K562 treated with DMSO at 1 percent for 48 hours (cell line): Measurements from ENCODE around the gene TALDO1. TPM values are rescaled to one million over a fixed set of nuclear protein-coding genes. Genes with fewer than 3 reads are reported as not detected.

Experiments
- total RNA-seq: library from RNA; unstranded; fragments of 300-600 nt; gene quantifications from 2 replicates; pipeline ENCODE4 v1.2.3, GENCODE V29; 2022; ENCODE audit warnings: low replicate concordance; ENCODE audit errors: extremely low read depth

Gene TALDO1
- 394 TPM in 1 of 2 replicates, not detected in the other for total RNA-seq

GRCh38 chr11:747158-748006, at the start of gene TALDO1:
TALDO1 (plus strand) TSS chr11:747464; CDS start chr11:747482, 18 bp downstream.

GRCh38 chr11:705646-706438, 41.4 kb upstream of the TALDO1 start, which contains the start of gene EPS8L2:
EPS8L2 (plus strand) TSS chr11:706231; CDS start chr11:709408, 3,177 bp downstream.

GRCh38 chr11:777288-778255, 30.3 kb downstream of the TALDO1 start, which contains the start of gene GATD1:
GATD1 (minus strand) TSS chr11:777487; CDS start chr11:777462, 25 bp downstream.

GRCh38 chr11:789943-790342, 42.7 kb downstream of the TALDO1 start, which contains the start of gene CEND1:
CEND1 (minus strand) TSS chr11:790090; CDS start chr11:788576, 1,514 bp downstream.

GRCh38 chr11:798093-798713, 50.9 kb downstream of the TALDO1 start, which contains the start of gene SLC25A22:
SLC25A22 (minus strand) TSS chr11:798281; CDS start chr11:795006, 3,275 bp downstream.

GRCh38 chr11:809287-810039, 62.2 kb downstream of the TALDO1 start, which contains the start of gene RPLP2:
RPLP2 (plus strand) TSS chr11:809967; CDS start chr11:810235, 268 bp downstream.

Other genes starting within 250 kb of the TALDO1 start
- gene RNH1, start 240.2 kb upstream of the TALDO1 start, total RNA-seq: not detected in 2 replicates
- not detected in 2 replicates for gene HRAS, start 211.9 kb upstream of the TALDO1 start, total RNA-seq
- gene LRRC56, start 209.9 kb upstream of the TALDO1 start, total RNA-seq: not detected in 2 replicates
- gene LMNTD2, start 186.7 kb upstream of the TALDO1 start, total RNA-seq: not detected in 2 replicates
- not detected in 2 replicates for gene RASSF7, start 186.5 kb upstream of the TALDO1 start, total RNA-seq
- gene PHRF1, start 171.0 kb upstream of the TALDO1 start, total RNA-seq: not detected in 2 replicates
- gene IRF7, start 131.5 kb upstream of the TALDO1 start, total RNA-seq: not detected in 2 replicates
- gene CDHR5, start 122.5 kb upstream of the TALDO1 start, total RNA-seq: not detected in 2 replicates
- gene SCT, start 120.3 kb upstream of the TALDO1 start, total RNA-seq: not detected in 2 replicates
- gene DRD4, start 110.2 kb upstream of the TALDO1 start, total RNA-seq: not detected in 2 replicates
- gene DEAF1, start 52.2 kb upstream of the TALDO1 start, total RNA-seq: not detected in 2 replicates
- not detected in 2 replicates for gene TMEM80, start 51.6 kb upstream of the TALDO1 start, total RNA-seq
- gene EPS8L2, start 41.2 kb upstream of the TALDO1 start, total RNA-seq: not detected in 2 replicates
- not detected in 2 replicates for gene GATD1, start 30.0 kb downstream of the TALDO1 start, total RNA-seq
- not detected in 2 replicates for gene CEND1, start 42.6 kb downstream of the TALDO1 start, total RNA-seq
- gene SLC25A22, start 50.8 kb downstream of the TALDO1 start, total RNA-seq: not detected in 2 replicates
- not detected in 2 replicates for gene PIDD1, start 57.8 kb downstream of the TALDO1 start, total RNA-seq
- not detected in 2 replicates for gene RPLP2, start 62.5 kb downstream of the TALDO1 start, total RNA-seq
- gene PNPLA2, start 71.5 kb downstream of the TALDO1 start, total RNA-seq: 265 TPM in 1 of 2 replicates, not detected in the other
- gene CRACR2B, start 80.5 kb downstream of the TALDO1 start, total RNA-seq: not detected in 2 replicates
- 775 TPM in 1 of 2 replicates, not detected in the other for gene CD151, start 85.5 kb downstream of the TALDO1 start, total RNA-seq
- gene POLR2L, start 95.1 kb downstream of the TALDO1 start, total RNA-seq: not detected in 2 replicates
- gene TSPAN4, start 95.4 kb downstream of the TALDO1 start, total RNA-seq: not detected in 2 replicates
- not detected in 2 replicates for gene CHID1, start 163.3 kb downstream of the TALDO1 start, total RNA-seq
- gene AP2A2, start 178.4 kb downstream of the TALDO1 start, total RNA-seq: not detected in 2 replicates